Glomerular visceral epithelial cell (primary cell): ENCODE measurements around the gene NKD1.
A peak's percentile ranks its signal among the peaks of the same experiment; 100 is the strongest.

Source experiments
- DNase-seq: peaks from one replicate; pipeline ENCODE4 v3.0.0-alpha.2; 2016; ENCODE audit errors: extremely low spot score

The NKD1 gene

DNA sequence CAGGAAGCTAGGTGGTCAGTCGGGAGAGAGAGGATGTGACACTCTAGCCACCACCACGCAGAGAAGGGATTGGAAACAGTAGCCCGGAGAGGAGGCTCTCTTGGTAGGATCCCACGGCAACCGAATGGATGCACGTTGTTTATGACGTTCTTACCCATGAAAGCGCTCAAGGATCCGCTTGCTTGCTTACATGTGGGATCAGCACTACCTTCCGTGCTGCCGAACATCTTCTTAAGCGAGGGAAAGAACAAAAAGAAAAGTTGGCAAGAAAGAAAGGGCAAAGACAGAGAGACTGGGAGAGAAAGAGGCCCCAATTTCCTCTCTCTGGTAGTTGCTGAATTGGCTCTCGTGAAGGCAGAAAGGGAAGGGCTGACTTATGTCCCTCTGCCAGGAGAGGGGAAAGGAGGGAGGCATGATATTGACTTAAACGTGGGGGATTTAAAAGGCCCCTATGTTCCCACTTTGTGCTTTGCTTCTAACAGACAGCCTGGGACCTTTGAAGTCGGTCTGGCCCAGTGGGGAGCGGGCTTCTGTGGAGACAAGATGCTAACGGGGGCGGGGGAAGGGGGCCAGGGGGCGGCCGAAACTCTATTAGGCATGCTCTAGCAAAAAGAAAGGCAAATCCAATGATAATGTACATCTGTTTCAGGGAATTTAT, 97.5 kb downstream of the NKD1 start:
- DNase-seq = no peak

GRCh38 chr16:50646345-50646744, 98.1 kb downstream of the NKD1 start:
- DNase-seq = no peak

- no peak for DNase-seq
Measured at GRCh38 chr16:50651835-50652438, 103.7 kb downstream of the NKD1 start.

- DNase-seq = no peak
Measured at GRCh38 chr16:50652836-50653425, 104.7 kb downstream of the NKD1 start.

GRCh38 chr16:50653633-50654519, 105.7 kb downstream of the NKD1 start:
- no peak for DNase-seq

GRCh38 chr16:50655558-50656055, 107.4 kb downstream of the NKD1 start:
- DNase-seq = no peak

GRCh38 chr16:50657241-50657640, 109.0 kb downstream of the NKD1 start:
- DNase-seq = no peak

DNA sequence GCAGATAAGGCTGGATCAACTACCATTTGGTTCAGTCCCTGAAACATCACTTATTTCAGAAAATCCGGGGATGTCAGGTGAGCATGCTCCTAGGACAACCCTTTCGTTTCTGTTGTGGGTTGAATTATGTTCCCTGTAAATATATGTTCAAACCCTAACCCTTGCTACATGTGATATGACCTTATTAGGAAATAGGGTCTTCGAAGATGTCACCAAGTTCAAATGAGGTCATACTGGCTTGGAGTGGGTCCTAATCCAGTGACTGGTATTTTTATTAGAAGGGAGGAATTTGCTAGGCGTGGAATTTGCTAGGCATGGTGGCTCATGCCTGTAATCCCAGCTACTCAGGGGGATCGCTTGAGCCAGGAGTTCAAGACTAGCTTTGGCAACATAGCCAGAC, 111.6 kb downstream of the NKD1 start:
- DNase-seq = no peak

- no peak for DNase-seq
Measured at GRCh38 chr16:50662306-50662940, 114.2 kb downstream of the NKD1 start.

GRCh38 chr16:50664270-50664669, 116.1 kb downstream of the NKD1 start:
- DNase-seq = no peak

GRCh38 chr16:50665128-50665878, 117.1 kb downstream of the NKD1 start:
- peak; percentile 61 for DNase-seq

- no peak for DNase-seq
Measured at GRCh38 chr16:50666658-50667496, 118.7 kb downstream of the NKD1 start.

GRCh38 chr16:50667497-50668367, 119.5 kb downstream of the NKD1 start:
- no peak for DNase-seq

GRCh38 chr16:50668368-50669008, 120.3 kb downstream of the NKD1 start:
- DNase-seq = no peak

- no peak for DNase-seq
Measured at GRCh38 chr16:50669741-50670140, 121.5 kb downstream of the NKD1 start.

DNA sequence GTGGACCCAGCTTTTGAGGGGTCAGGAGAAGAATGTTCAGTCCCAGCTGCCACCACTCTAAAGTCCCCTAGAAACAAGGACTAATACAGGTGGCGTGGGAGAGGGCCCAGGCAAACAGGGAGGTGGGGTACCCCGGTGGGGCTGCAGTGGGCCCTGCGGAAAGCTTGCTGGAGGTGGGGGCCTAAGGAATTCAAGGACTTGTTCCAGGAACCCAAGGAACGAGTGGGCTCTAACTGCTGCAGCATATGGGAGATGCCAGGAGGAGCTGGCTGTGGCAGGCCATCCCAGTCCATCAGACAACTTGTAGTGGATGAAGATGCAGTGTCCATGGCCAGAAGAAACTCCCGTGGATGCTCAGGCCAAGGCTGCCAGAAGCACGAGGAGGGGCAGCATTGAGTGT, 122.3 kb downstream of the NKD1 start:
- DNase-seq = no peak

GRCh38 chr16:50671644-50672260, 123.6 kb downstream of the NKD1 start:
- peak; percentile 16 for DNase-seq
